ENCODE measurements around the gene PLEKHD1.

The PLEKHD1 gene

GRCh38 chr14:69543341-69544115 is 59.0 kb downstream of the PLEKHD1 start:
- in situ Hi-C loops (cut with MboI; ENCODE audit: low sequenced_read_pairs) = no loop called here

- in situ Hi-C loops (cut with MboI; ENCODE audit: low sequenced_read_pairs) = no loop called here
Measured at GRCh38 chr14:69547701-69548348, 63.3 kb downstream of the PLEKHD1 start.

- in situ Hi-C loops (cut with MboI; ENCODE audit: low sequenced_read_pairs) = no loop called here
Measured at GRCh38 chr14:69548566-69548965, 64.0 kb downstream of the PLEKHD1 start.

- in situ Hi-C loops (cut with MboI; ENCODE audit: low sequenced_read_pairs) = no loop called here
Measured at GRCh38 chr14:69551511-69551910, 67.0 kb downstream of the PLEKHD1 start.

GRCh38 chr14:69553252-69553651 is 68.7 kb downstream of the PLEKHD1 start:
- in situ Hi-C loops (cut with MboI; ENCODE audit: low sequenced_read_pairs) = no loop called here

- in situ Hi-C loops (cut with MboI; ENCODE audit: low sequenced_read_pairs) = no loop called here
Measured at GRCh38 chr14:69554500-69554899, 70.0 kb downstream of the PLEKHD1 start.

GRCh38 chr14:69558774-69559173 is 74.2 kb downstream of the PLEKHD1 start:
- in situ Hi-C loops (cut with MboI; ENCODE audit: low sequenced_read_pairs) = no loop called here

- in situ Hi-C loops (cut with MboI; ENCODE audit: low sequenced_read_pairs) = no loop called here
Measured at GRCh38 chr14:69559581-69560011, 75.1 kb downstream of the PLEKHD1 start.

- in situ Hi-C loops (cut with MboI; ENCODE audit: low sequenced_read_pairs) = no loop called here
Measured at GRCh38 chr14:69560826-69561225, 76.3 kb downstream of the PLEKHD1 start.

- in situ Hi-C loops (cut with MboI; ENCODE audit: low sequenced_read_pairs) = no loop called here
Measured at GRCh38 chr14:69561893-69562292, 77.4 kb downstream of the PLEKHD1 start.

- in situ Hi-C loops (cut with MboI; ENCODE audit: low sequenced_read_pairs) = no loop called here
Measured at GRCh38 chr14:69567563-69567962, 83.0 kb downstream of the PLEKHD1 start.

- in situ Hi-C loops (cut with MboI; ENCODE audit: low sequenced_read_pairs) = no loop called here
Measured at GRCh38 chr14:69569859-69570258, 85.3 kb downstream of the PLEKHD1 start.

- in situ Hi-C loops (cut with MboI; ENCODE audit: low sequenced_read_pairs) = no loop called here
Measured at GRCh38 chr14:69570836-69571330, 86.4 kb downstream of the PLEKHD1 start.

- in situ Hi-C loops (cut with MboI; ENCODE audit: low sequenced_read_pairs) = no loop called here
Measured at GRCh38 chr14:69571449-69572029, 87.0 kb downstream of the PLEKHD1 start.

- in situ Hi-C loops (cut with MboI; ENCODE audit: low sequenced_read_pairs) = no loop called here
Measured at GRCh38 chr14:69572030-69572840, 87.7 kb downstream of the PLEKHD1 start.

GRCh38 chr14:69572841-69573135 is 88.3 kb downstream of the PLEKHD1 start:
- in situ Hi-C loops (cut with MboI; ENCODE audit: low sequenced_read_pairs) = no loop called here

- in situ Hi-C loops (cut with MboI; ENCODE audit: low sequenced_read_pairs) = no loop called here
Measured at GRCh38 chr14:69573205-69573830, 88.8 kb downstream of the PLEKHD1 start.

GRCh38 chr14:69573831-69574262 is 89.3 kb downstream of the PLEKHD1 start:
- in situ Hi-C loops (cut with MboI; ENCODE audit: low sequenced_read_pairs) = no loop called here

GRCh38 chr14:69574263-69574953 is 89.9 kb downstream of the PLEKHD1 start, which contains the start of gene CCDC177:
Gene CCDC177 (minus strand): TSS chr14:69574871. CDS start chr14:69573622, 1,249 bp downstream.
- in situ Hi-C loops (cut with MboI; ENCODE audit: low sequenced_read_pairs) = no loop called here

- in situ Hi-C loops (cut with MboI; ENCODE audit: low sequenced_read_pairs) = loop anchor here (25.0 kb wide), 1 partner anchor 162 kb away; no protein-coding TSS in a partner anchor
Measured at GRCh38 chr14:69574954-69575295, 90.4 kb downstream of the PLEKHD1 start.
